Right renal cortex interstitium (tissue), 3 donors: Measurements from ENCODE around the gene TSPAN15. TPM values are rescaled to one million over a fixed set of nuclear protein-coding genes. Genes with fewer than 3 reads are reported as not detected.
A peak's percentile ranks its signal among the peaks of the same experiment; 100 is the strongest.

Experiments
- DNase-seq, 3 donors: peaks; one replicate each; pipeline ENCODE4 v3.0.0-alpha.2; 2013; ENCODE audit warnings: low read depth in 3 of 3, low spot score in 2 of 3
- polyA plus RNA-seq, 3 donors: library from polyadenylated mRNA; unstranded; fragments of 120-200 nt; gene quantifications; one replicate each; pipeline ENCODE4 v1.2.1, GENCODE V29; 2013; ENCODE audit not compliant: insufficient read length in 3 of 3

The TSPAN15 gene
- polyA plus RNA-seq, 3 donors: 56.1 to 82.3 (median 67.5) TPM

- no peak for DNase-seq
Measured at GRCh38 chr10:69464401-69464800, 13.1 kb downstream of the TSPAN15 start.

- DNase-seq: no peak
Measured at GRCh38 chr10:69464801-69465401, 13.6 kb downstream of the TSPAN15 start.

- no peak for DNase-seq
Measured at GRCh38 chr10:69465457-69466157, 14.3 kb downstream of the TSPAN15 start.

- DNase-seq: no peak
Measured at GRCh38 chr10:69466158-69466490, 14.9 kb downstream of the TSPAN15 start.

- no peak for DNase-seq
Measured at GRCh38 chr10:69466689-69467088, 15.4 kb downstream of the TSPAN15 start.

- no peak for DNase-seq
Measured at GRCh38 chr10:69467928-69468750, 16.9 kb downstream of the TSPAN15 start.

GRCh38 chr10:69468751-69469089 lies 17.5 kb downstream of the TSPAN15 start:
- DNase-seq: no peak

GRCh38 chr10:69469976-69470375 lies 18.7 kb downstream of the TSPAN15 start:
- DNase-seq: no peak

GRCh38 chr10:69470463-69471384 lies 19.5 kb downstream of the TSPAN15 start:
- DNase-seq: no peak

- no peak for DNase-seq
Measured at GRCh38 chr10:69472142-69472541, 20.9 kb downstream of the TSPAN15 start.

GRCh38 chr10:69472544-69472943 lies 21.3 kb downstream of the TSPAN15 start:
- no peak for DNase-seq

- DNase-seq: no peak
Measured at GRCh38 chr10:69473304-69473990, 22.2 kb downstream of the TSPAN15 start.

GRCh38 chr10:69474742-69475432 lies 23.6 kb downstream of the TSPAN15 start:
- DNase-seq: no peak

- DNase-seq: no peak
Measured at GRCh38 chr10:69475433-69475830, 24.2 kb downstream of the TSPAN15 start.

- DNase-seq: no peak
Measured at GRCh38 chr10:69477968-69478597, 26.8 kb downstream of the TSPAN15 start.

- no peak for DNase-seq
Measured at GRCh38 chr10:69479240-69480067, 28.2 kb downstream of the TSPAN15 start.

GRCh38 chr10:69480068-69480412 lies 28.8 kb downstream of the TSPAN15 start:
- no peak for DNase-seq

GRCh38 chr10:69481305-69481704 lies 30.0 kb downstream of the TSPAN15 start:
- peak in 1 of 3 donors; percentile 44 for DNase-seq
